Omental fat pad (tissue), 4 donors: ENCODE data around the gene GSE1. TPM values are rescaled to one million over a fixed set of nuclear protein-coding genes. Genes with fewer than 3 reads are reported as not detected.

Source experiments
- ATAC-seq: fragments of 150-250 bp; one replicate; pipeline ENCODE4 v1.9.1; 2016; ENCODE audit warnings: mild to moderate bottlenecking, moderate library complexity; ENCODE audit not compliant: low FRiP score
- DNase-seq: peaks from one replicate; pipeline ENCODE4 v3.0.0-alpha.2; 2019; ENCODE audit warnings: low spot score
- CTCF ChIP-seq, 3 donors: fragments of 450-650 bp; IDR thresholded peaks; one replicate each; pipeline ENCODE4 v1.5.1; 2016 to 2017; ENCODE audit warnings: antibody characterized with exemption in 3 of 3, mild to moderate bottlenecking in 3 of 3, moderate library complexity in 2 of 3
- total RNA-seq, 4 donors: library from RNA; depleted of rRNA; stranded (reverse); fragments of >200 nt; gene quantifications; one replicate each; pipeline ENCODE4 v1.1.0, GENCODE V29; 2016

GSE1 gene
- total RNA-seq, 4 donors from 2014 or later: 50.9 to 181 (median 90.9) TPM

- DNase-seq (no peak), ATAC-seq (no peak)
- TF ChIP-seq CTCF (IDR thresholded peaks at IDR 0.05): no peak
Observed at GRCh38 chr16:85706449-85707034, 93.4 kb downstream of the GSE1 start.

- no peak for TF ChIP-seq CTCF (IDR thresholded peaks at IDR 0.05)
- ATAC-seq (no peak), DNase-seq (no peak)
Observed at GRCh38 chr16:85707528-85708095, 94.5 kb downstream of the GSE1 start.

- no peak for ATAC-seq
- no peak for DNase-seq
- TF ChIP-seq CTCF (IDR thresholded peaks at IDR 0.05): no peak
Observed at GRCh38 chr16:85708338-85708737, 95.2 kb downstream of the GSE1 start.

- DNase-seq (no peak), ATAC-seq (no peak)
- TF ChIP-seq CTCF (IDR thresholded peaks at IDR 0.05): no peak
Observed at GRCh38 chr16:85709766-85710585, 96.9 kb downstream of the GSE1 start.

GRCh38 chr16:85710732-85711131, 97.6 kb downstream of the GSE1 start:
- ATAC-seq (no peak), DNase-seq (no peak)
- no peak for TF ChIP-seq CTCF (IDR thresholded peaks at IDR 0.05)

- TF ChIP-seq CTCF (IDR thresholded peaks at IDR 0.05): no peak
- ATAC-seq (no peak), DNase-seq (no peak)
Observed at GRCh38 chr16:85711982-85712587, 99.0 kb downstream of the GSE1 start.
